HepG2 (cell line): ENCODE data around the gene PSMB11. TPM values are rescaled to one million over a fixed set of nuclear protein-coding genes. Genes with fewer than 3 reads are reported as not detected.

ENCODE experiments used
- ATAC-seq: fragments of 200-7000 bp; cut with Tn5 transposase; 3 replicates; pipeline ENCODE4 v1.9.1; 2020; ENCODE audit warnings: mild to moderate bottlenecking, moderate library complexity
- BruUV-seq: library from RNA; stranded (reverse); fragments of 400-500 nt; replicated peaks from 2 replicates; lab custom pipeline; 2021; lab: Mats Ljungman, UMichigan
- CTCF ChIA-PET: fragments of 300-600 bp; formaldehyde crosslinking; extraction: SDS; loops from one replicate; lab custom pipeline; 2021; ENCODE audit warnings: low total read pairs, inconsistent platforms, low intra/inter-chr PET ratio; lab: Yijun Ruan, JAX
- POLR2A ChIA-PET: fragments of 350-600 bp; sonication (Branson Sonifier 250); formaldehyde crosslinking; loops from one replicate; lab custom pipeline; 2020; ENCODE audit warnings: antibody characterized with exemption, inconsistent platforms; lab: Yijun Ruan, JAX
- DNase-seq: peaks from one replicate; pipeline ENCODE4 v3.0.0-alpha.2; 2015; ENCODE audit warnings: low spot score
- FAIRE-seq: peaks from 3 replicates; lab custom pipeline; 2011; peaks lifted over from hg19 to GRCh38; lab: Jason Lieb, UNC
- H2AFZ ChIP-seq: one replicate; pipeline ENCODE4 v1.6.1; 2011; ENCODE audit warnings: low read length, inconsistent platforms
- H3K27ac ChIP-seq: fragments of 300-600 bp; 3 replicates; pipeline ENCODE4 v1.8.0; 2011; ENCODE audit warnings: mixed run types, mild to moderate bottlenecking, mixed read lengths, low read length, inconsistent platforms; ENCODE audit not compliant: insufficient read depth; ENCODE audit errors: extremely low read length
- H3K27me3 ChIP-seq, 2 experiments: fragments of 200-600 bp in 1 of 2; 2 replicates in 1 of 2; 3 replicates in 1 of 2; pipeline versions ENCODE4 v1.6.0 to v1.8.0; 2011; ENCODE audit warnings: low read length in 2 of 2, mild to moderate bottlenecking in 2 of 2, moderate library complexity in 2 of 2, inconsistent platforms in 1 of 2; ENCODE audit not compliant: insufficient read depth in 2 of 2, control insufficient read depth in 1 of 2
- H3K36me3 ChIP-seq, 2 experiments: fragments of 200-600 bp in 1 of 2; replicated peaks in 1 of 2; 2 replicates in 1 of 2; 3 replicates in 1 of 2; pipeline versions ENCODE4 v1.5.1 to v1.8.0; 2011; ENCODE audit warnings: low read length in 2 of 2, inconsistent platforms in 1 of 2; ENCODE audit not compliant: insufficient read depth in 2 of 2, control insufficient read depth in 1 of 2
- H3K4me1 ChIP-seq: 2 replicates; pipeline ENCODE4 v1.5.1; 2012; ENCODE audit warnings: low read length, inconsistent platforms; ENCODE audit not compliant: insufficient read depth
- H3K4me2 ChIP-seq: 2 replicates; pipeline ENCODE4 v1.6.0; 2011; ENCODE audit warnings: low read depth, low read length, inconsistent platforms
- H3K4me3 ChIP-seq, 3 experiments: fragments of 200-600 bp in 1 of 3; sonication (generic), shearing (Covaris generic) in 1 of 3; replicated peaks in 1 of 3; 2 replicates each; pipeline ENCODE4 v1.5.1; 2011 to 2016; ENCODE audit warnings: low read length in 3 of 3, inconsistent platforms in 2 of 3, low read depth in 2 of 3, mild to moderate bottlenecking in 2 of 3, control low read depth in 1 of 3, mixed read lengths in 1 of 3; ENCODE audit not compliant: insufficient read depth in 1 of 3
- H3K79me2 ChIP-seq: one replicate; pipeline ENCODE4 v1.6.1; 2011; ENCODE audit warnings: low read length, inconsistent platforms; ENCODE audit not compliant: insufficient read depth
- H3K9ac ChIP-seq: 2 replicates; pipeline ENCODE4 v1.6.0; 2011; ENCODE audit warnings: mild to moderate bottlenecking, low read depth, low read length, inconsistent platforms; ENCODE audit not compliant: insufficient read depth
- H3K9me3 ChIP-seq: 2 replicates; pipeline ENCODE4 v1.5.1; 2012; ENCODE audit warnings: mild to moderate bottlenecking, low read length
- H4K20me1 ChIP-seq: 2 replicates; pipeline ENCODE4 v1.6.0; 2011; ENCODE audit warnings: inconsistent platforms, mild to moderate bottlenecking, low read length, moderate library complexity; ENCODE audit not compliant: insufficient read depth
- STAT6 ChIP-seq: sonication (generic); formaldehyde crosslinking; IDR thresholded peaks from 2 replicates; pipeline ENCODE4 v1.4.0; 2020; ENCODE audit warnings: missing genetic modification reagents, mild to moderate bottlenecking, borderline replicate concordance
- ZNF142 ChIP-seq: sonication (generic); formaldehyde crosslinking; IDR thresholded peaks from 2 replicates; pipeline ENCODE4 v1.4.0; 2020; ENCODE audit warnings: missing genetic modification reagents
- WGBS: methylation state at CpG from one replicate; pipeline ENCODE4 v1.1.6; 2017; ENCODE audit warnings: low lambda C conversion rate; 5-methylcytosine and 5-hydroxymethylcytosine counted together
- in situ Hi-C: cut with HindIII; loops from 2 replicates; pipeline ENCODE4 v1.10.0; 2017; ENCODE audit warnings: low pct_unique_long_range_greater_than_20kb; ENCODE audit not compliant: extremely low pct_ligation_motif_present
- intact Hi-C: fragments of 100-400 bp; cut with micrococcal nuclease; formaldehyde crosslinking; loops from one replicate; pipeline ENCODE4 v1.10.0; 2022; ENCODE audit not compliant: unreplicated experiment
- polyA plus RNA-seq, 8 experiments: library from polyadenylated mRNA; depleted of rRNA in 3 of 8; stranded (reverse) in 7 of 8; unstranded in 1 of 8; fragments of >200 nt; fragmentation: Illumina TruSeq in 4 of 8; extraction: Trizol in 4 of 8; gene quantifications; 2 replicates each; pipeline versions ENCODE4 v1.2.1 to v1.2.3, GENCODE V29; 2011 to 2016; ENCODE audit warnings: low read depth in 4 of 8, missing spikeins in 1 of 8, mixed read lengths in 1 of 8; ENCODE audit not compliant: insufficient read depth in 1 of 8
- total RNA-seq, 5 experiments: library from RNA; depleted of rRNA; stranded (reverse); fragments of >200 nt; fragmentation: Illumina TruSeq; extraction: Trizol; gene quantifications; 2 replicates each; pipeline ENCODE4 v1.2.3, GENCODE V29; 2016; ENCODE audit warnings: low read depth in 1 of 5
- TF ChIP-seq, protein P1 (sequence below): sonication (generic); formaldehyde crosslinking; IDR thresholded peaks from 2 replicates; pipeline ENCODE4 v1.5.0; 2020; ENCODE audit warnings: missing genetic modification reagents, mild to moderate bottlenecking, borderline replicate concordance

PSMB11 gene
- total and polyA plus RNA-seq, 2 of the 13 experiments (the other 11 are each of a cell fraction or from before 2014, with no cell fraction given), result not detected

DNA sequence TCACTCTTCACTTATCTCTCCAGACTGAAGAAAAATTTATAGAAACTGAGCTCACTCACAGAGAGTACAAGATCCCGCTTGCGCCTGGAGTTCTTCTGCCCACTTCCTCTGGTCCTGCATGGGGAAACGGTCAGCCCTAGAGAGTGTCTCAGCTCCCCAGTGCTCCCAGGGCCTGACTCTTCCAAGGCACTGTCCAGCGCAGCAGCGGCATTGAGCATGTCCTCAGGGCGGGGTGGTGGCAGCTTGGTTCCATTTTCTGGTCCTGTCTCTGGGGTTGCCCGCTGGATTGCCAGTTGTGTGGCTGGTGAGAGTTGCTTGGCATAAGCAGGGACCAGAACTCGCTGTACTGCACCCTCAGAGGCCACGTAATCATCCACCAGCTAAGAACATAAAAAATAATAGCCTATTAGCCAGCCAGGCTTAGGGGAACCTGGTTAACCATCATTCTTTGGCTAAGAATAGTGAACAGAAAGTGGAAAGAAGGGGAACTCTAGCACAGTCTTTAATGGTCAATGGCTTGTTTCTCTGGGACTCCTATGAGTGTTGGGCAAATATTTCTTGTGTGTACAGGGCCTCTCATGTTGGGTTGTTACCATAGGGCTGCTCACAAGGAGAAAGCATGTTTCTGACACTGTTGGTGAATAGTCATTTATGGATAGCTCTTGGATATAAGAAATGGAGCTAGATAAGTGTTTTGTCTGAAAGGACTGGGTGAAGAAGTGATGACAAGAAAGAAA lies 46.0 kb upstream of the PSMB11 start:
- BruUV-seq, result no TSS peak
- ChIA-PET POLR2A (interaction anchor here (0.6 to 8.5 kb wide), 12 partner anchors 11 to 75 kb away, joined by 3 to 160 read pairs (median 10); partner anchors contain the start of genes AJUBA, C14orf93 and HAUS4), CTCF (interaction anchor here (1.4 to 2.9 kb wide), 2 partner anchors 59 to 62 kb away, joined by 3 to 77 read pairs; partner anchors contain the start of gene CDH24)
- ATAC-seq (no peak), DNase-seq (no peak), FAIRE-seq (no peak)
- no peak overlapping the region for H3K9ac ChIP-seq
- H3K36me3 ChIP-seq, result peaks cover 0 to 3% of the 10 kb centered on the region in 2 experiments; a peak in 1 of 5 replicates
- WGBS, result 94% methylated on average over 9 of the region's 9 CpGs
- H3K4me3 ChIP-seq, result no peak overlapping the region
- no peak overlapping the region for H3K27ac ChIP-seq
- H3K27me3 ChIP-seq, result no peaks in the 10 kb centered on the region
- H3K4me1 ChIP-seq, result peaks cover 5% of the 10 kb centered on the region; the same call in 1 of the 2 replicates
- in situ Hi-C loops (no loop called here), intact Hi-C loops (no loop called here)
- no peaks in the 10 kb centered on the region for H3K79me2 ChIP-seq
- no peak overlapping the region for H2AFZ ChIP-seq
- H3K4me2 ChIP-seq, result no peak overlapping the region
- 0 out of 2 replicates have a peak, but pooled peaks have one; percentile 29 for TF ChIP-seq ZNF142
- no peak for TF ChIP-seq STAT6 (CRISPR knock-in tag)
- TF ChIP-seq, protein P1, sequence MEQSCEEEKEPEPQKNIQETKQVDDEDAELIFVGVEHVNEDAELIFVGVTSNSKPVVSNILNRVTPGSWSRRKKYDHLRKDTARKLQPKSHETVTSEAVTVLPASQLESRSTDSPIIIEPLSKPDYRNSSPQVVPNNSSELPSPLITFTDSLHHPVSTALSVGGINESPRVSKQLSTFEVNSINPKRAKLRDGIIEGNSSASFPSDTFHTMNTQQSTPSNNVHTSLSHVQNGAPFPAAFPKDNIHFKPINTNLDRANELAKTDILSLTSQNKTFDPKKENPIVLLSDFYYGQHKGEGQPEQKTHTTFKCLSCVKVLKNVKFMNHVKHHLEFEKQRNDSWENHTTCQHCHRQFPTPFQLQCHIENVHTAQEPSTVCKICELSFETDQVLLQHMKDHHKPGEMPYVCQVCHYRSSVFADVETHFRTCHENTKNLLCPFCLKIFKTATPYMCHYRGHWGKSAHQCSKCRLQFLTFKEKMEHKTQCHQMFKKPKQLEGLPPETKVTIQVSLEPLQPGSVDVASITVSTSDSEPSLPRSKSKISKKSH (CRISPR knock-in tag), result 0 out of 2 replicates have a peak, but pooled peaks have one; percentile 42
- H4K20me1 ChIP-seq, result no peaks in the 10 kb centered on the region
- H3K9me3 ChIP-seq, result no peaks in the 10 kb centered on the region
